HEK293T (cell line): ENCODE results near the gene CCR9.

Experiments
- CTCF ChIA-PET: fragments of 350-600 bp; formaldehyde crosslinking; extraction: SDS; loops from one replicate; lab custom pipeline; 2021; ENCODE audit warnings: antibody characterized with exemption, inconsistent platforms; lab: Yijun Ruan, JAX
- POLR2A ChIA-PET: fragments of 350-600 bp; formaldehyde crosslinking; extraction: SDS; loops from one replicate; lab custom pipeline; 2020; ENCODE audit warnings: antibody characterized with exemption, inconsistent platforms; lab: Yijun Ruan, JAX
- DNase-seq: peaks from one replicate; pipeline ENCODE4 v3.0.0; 2012; ENCODE audit warnings: mixed read lengths; ENCODE audit errors: extremely low spot score
- ARNT ChIP-seq: fragments of 450-650 bp; IDR thresholded peaks from 2 replicates; pipeline ENCODE4 v1.6.1; 2017; ENCODE audit warnings: mild to moderate bottlenecking
- BHLHE40 ChIP-seq: fragments of 450-650 bp; IDR thresholded peaks from 2 replicates; pipeline ENCODE4 v1.6.1; 2016; ENCODE audit warnings: mild to moderate bottlenecking, moderate library complexity, borderline replicate concordance
- CTBP1 ChIP-seq: fragments of 450-650 bp; IDR thresholded peaks from 2 replicates; pipeline ENCODE4 v1.6.1; 2016; ENCODE audit warnings: borderline replicate concordance
- ELF4 ChIP-seq: fragments of 450-650 bp; IDR thresholded peaks from 2 replicates; pipeline ENCODE4 v1.6.1; 2017; ENCODE audit warnings: antibody characterized with exemption
- FOXA1 ChIP-seq: fragments of 450-650 bp; IDR thresholded peaks from 2 replicates; pipeline ENCODE4 v1.6.1; 2016; ENCODE audit warnings: mild to moderate bottlenecking
- FOXK2 ChIP-seq: fragments of 450-650 bp; IDR thresholded peaks from 2 replicates; pipeline ENCODE4 v1.6.1; 2016; ENCODE audit warnings: mild to moderate bottlenecking
- FOXM1 ChIP-seq: fragments of 450-650 bp; IDR thresholded peaks from 2 replicates; pipeline ENCODE4 v1.6.1; 2017; ENCODE audit warnings: mild to moderate bottlenecking, borderline replicate concordance
- HDGF ChIP-seq: fragments of 450-650 bp; IDR thresholded peaks from 2 replicates; pipeline ENCODE4 v1.6.1; 2017; ENCODE audit warnings: antibody characterized with exemption, borderline replicate concordance
- L3MBTL2 ChIP-seq: fragments of 450-650 bp; conservative IDR thresholded peaks from 2 replicates; pipeline ENCODE4 v1.6.1; 2016; ENCODE audit warnings: mild to moderate bottlenecking
- LEF1 ChIP-seq: fragments of 450-650 bp; IDR thresholded peaks from 2 replicates; pipeline ENCODE4 v1.6.1; 2017; ENCODE audit warnings: mild to moderate bottlenecking, borderline replicate concordance
- NFRKB ChIP-seq: fragments of 450-650 bp; IDR thresholded peaks from 2 replicates; pipeline ENCODE4 v1.6.1; 2016; ENCODE audit warnings: mild to moderate bottlenecking, moderate library complexity
- PKNOX1 ChIP-seq: fragments of 450-650 bp; IDR thresholded peaks from 2 replicates; pipeline ENCODE4 v1.6.1; 2016
- SP1 ChIP-seq: fragments of 450-650 bp; IDR thresholded peaks from 2 replicates; pipeline ENCODE4 v1.6.1; 2017
- SUZ12 ChIP-seq: fragments of 450-650 bp; IDR thresholded peaks from 2 replicates; pipeline ENCODE4 v1.6.1; 2016; ENCODE audit warnings: mild to moderate bottlenecking
- TARDBP ChIP-seq: fragments of 450-650 bp; IDR thresholded peaks from 2 replicates; pipeline ENCODE4 v1.6.1; 2016
- ZNF384 ChIP-seq: fragments of 450-650 bp; IDR thresholded peaks from 2 replicates; pipeline ENCODE4 v1.6.1; 2016

The CCR9 gene

GRCh38 chr3:45870099-45870498, 16.2 kb upstream of the CCR9 start:
- POLR2A ChIA-PET, result no interaction called here
- TF ChIP-seq PKNOX1, result no peak
- TF ChIP-seq ARNT, result no peak
- TF ChIP-seq NFRKB, result no peak
- TF ChIP-seq ZNF384, result no peak
- no peak for TF ChIP-seq ELF4
- no peak for TF ChIP-seq FOXM1
- no peak for TF ChIP-seq L3MBTL2
- TF ChIP-seq SUZ12, result no peak
- TF ChIP-seq BHLHE40, result no peak
- TF ChIP-seq CTBP1, result no peak
- TF ChIP-seq LEF1, result no peak
- TF ChIP-seq TARDBP, result no peak
- TF ChIP-seq FOXA1, result no peak
- TF ChIP-seq SP1, result no peak
- no peak for TF ChIP-seq HDGF
- TF ChIP-seq FOXK2, result no peak
- CTCF ChIA-PET, result no interaction called here
- DNase-seq, result no peak

- POLR2A ChIA-PET, result no interaction called here
- no peak for DNase-seq
- no peak for TF ChIP-seq FOXA1
- no peak for TF ChIP-seq NFRKB
- no peak for TF ChIP-seq SUZ12
- TF ChIP-seq FOXK2, result no peak
- no peak for TF ChIP-seq TARDBP
- TF ChIP-seq ELF4, result no peak
- no peak for TF ChIP-seq L3MBTL2
- no peak for TF ChIP-seq PKNOX1
- TF ChIP-seq ZNF384, result no peak
- TF ChIP-seq FOXM1, result no peak
- no peak for TF ChIP-seq LEF1
- TF ChIP-seq ARNT, result no peak
- TF ChIP-seq CTBP1, result no peak
- no peak for TF ChIP-seq HDGF
- TF ChIP-seq BHLHE40, result no peak
- no peak for TF ChIP-seq SP1
- CTCF ChIA-PET, result no interaction called here
Measured at GRCh38 chr3:45871780-45872179, 14.6 kb upstream of the CCR9 start.

- no peak for DNase-seq
- POLR2A ChIA-PET, result no interaction called here
Measured at GRCh38 chr3:45872569-45872968, 13.8 kb upstream of the CCR9 start.

GRCh38 chr3:45873036-45873435, 13.3 kb upstream of the CCR9 start:
- TF ChIP-seq NFRKB, result no peak
- no peak for TF ChIP-seq FOXM1
- TF ChIP-seq ZNF384, result no peak
- TF ChIP-seq BHLHE40, result no peak
- no peak for TF ChIP-seq L3MBTL2
- TF ChIP-seq LEF1, result no peak
- no peak for TF ChIP-seq SUZ12
- TF ChIP-seq PKNOX1, result no peak
- no peak for TF ChIP-seq FOXK2
- no peak for TF ChIP-seq ARNT
- TF ChIP-seq TARDBP, result no peak
- TF ChIP-seq ELF4, result no peak
- no peak for TF ChIP-seq HDGF
- TF ChIP-seq CTBP1, result no peak
- TF ChIP-seq SP1, result no peak
- TF ChIP-seq FOXA1, result no peak
- POLR2A ChIA-PET, result no interaction called here
- DNase-seq, result no peak
- CTCF ChIA-PET, result no interaction called here

More at GRCh38 chr3:45872569-45872968, 13.8 kb upstream of the CCR9 start:
- CTCF ChIA-PET, result no interaction called here
- no peak for TF ChIP-seq FOXA1

- TF ChIP-seq ZNF384 (no peak), PKNOX1 (no peak), L3MBTL2 (no peak), FOXM1 (no peak), ARNT (no peak), LEF1 (no peak)
- CTCF ChIA-PET, result no interaction called here
- no peak for DNase-seq
- POLR2A ChIA-PET, result no interaction called here
Measured at GRCh38 chr3:45873638-45874037, 12.7 kb upstream of the CCR9 start.

- ChIA-PET POLR2A (no interaction called here), CTCF (no interaction called here)
- no peak for DNase-seq
- TF ChIP-seq CTBP1 (no peak), SUZ12 (no peak), BHLHE40 (no peak), FOXK2 (no peak), ARNT (no peak), LEF1 (no peak), PKNOX1 (no peak), HDGF (no peak), NFRKB (no peak), ELF4 (no peak), SP1 (no peak), L3MBTL2 (no peak), TARDBP (no peak), FOXA1 (no peak), FOXM1 (no peak), ZNF384 (no peak)
Measured at GRCh38 chr3:45874677-45875346, 11.5 kb upstream of the CCR9 start.
